NB4 (cell line): ENCODE measurements around the gene CNNM1.

Experiments used
- DNase-seq: peaks from one replicate; pipeline ENCODE4 v3.0.0; 2010; ENCODE audit warnings: low read depth
- H3K4me3 ChIP-seq: one replicate; pipeline ENCODE4 v1.5.1; 2011; ENCODE audit warnings: mild to moderate bottlenecking, low read depth, low read length, moderate library complexity
- CTCF ChIP-seq: IDR thresholded peaks from one replicate; pipeline ENCODE4 v1.5.1; 2012; ENCODE audit warnings: low read depth, low read length
- MAX ChIP-seq: IDR thresholded peaks from 2 replicates; pipeline ENCODE4 v1.6.1; 2011; ENCODE audit warnings: low read depth, low read length
- MYC ChIP-seq: IDR thresholded peaks from 2 replicates; pipeline ENCODE4 v1.6.1; 2011; ENCODE audit warnings: low read depth, low read length
- POLR2A ChIP-seq: IDR thresholded peaks from 2 replicates; pipeline ENCODE4 v1.6.1; 2011; ENCODE audit warnings: mild to moderate bottlenecking; ENCODE audit not compliant: insufficient read length; ENCODE audit errors: extremely low read depth

The CNNM1 gene

GRCh38 chr10:99387071-99387470 lies 57.9 kb downstream of the CNNM1 start:
- no peak overlapping the region for H3K4me3 ChIP-seq
- DNase-seq = no peak
- TF ChIP-seq MYC (no peak), MAX (no peak), CTCF (no peak), POLR2A (no peak)

GRCh38 chr10:99387541-99387940 lies 58.4 kb downstream of the CNNM1 start:
- no peak for TF ChIP-seq CTCF
- no peak for TF ChIP-seq MYC
- TF ChIP-seq POLR2A = no peak
- TF ChIP-seq MAX = no peak
- DNase-seq = no peak
- no peak overlapping the region for H3K4me3 ChIP-seq

- DNase-seq = no peak
- TF ChIP-seq POLR2A (no peak), MYC (no peak), MAX (no peak), CTCF (no peak)
- H3K4me3 ChIP-seq = no peak overlapping the region
These were observed 60.7 kb downstream of the CNNM1 start for GRCh38 chr10:99389729-99390480.

- no peak for TF ChIP-seq MYC
- no peak for TF ChIP-seq POLR2A
- no peak for TF ChIP-seq MAX
- no peak for TF ChIP-seq CTCF
- DNase-seq = no peak
- no peak overlapping the region for H3K4me3 ChIP-seq
These were observed 62.2 kb downstream of the CNNM1 start for GRCh38 chr10:99391346-99391745.

GRCh38 chr10:99393036-99393435 lies 63.9 kb downstream of the CNNM1 start:
- no peak for TF ChIP-seq MYC
- no peak for TF ChIP-seq POLR2A
- no peak for TF ChIP-seq CTCF
- TF ChIP-seq MAX = no peak
- no peak overlapping the region for H3K4me3 ChIP-seq
- no peak for DNase-seq
